ENCODE data around the gene ZNF506.

- TF ChIP-seq POLR2A (IDR thresholded peaks at IDR 0.05) = no peak
- TF ChIP-seq, protein P1, sequence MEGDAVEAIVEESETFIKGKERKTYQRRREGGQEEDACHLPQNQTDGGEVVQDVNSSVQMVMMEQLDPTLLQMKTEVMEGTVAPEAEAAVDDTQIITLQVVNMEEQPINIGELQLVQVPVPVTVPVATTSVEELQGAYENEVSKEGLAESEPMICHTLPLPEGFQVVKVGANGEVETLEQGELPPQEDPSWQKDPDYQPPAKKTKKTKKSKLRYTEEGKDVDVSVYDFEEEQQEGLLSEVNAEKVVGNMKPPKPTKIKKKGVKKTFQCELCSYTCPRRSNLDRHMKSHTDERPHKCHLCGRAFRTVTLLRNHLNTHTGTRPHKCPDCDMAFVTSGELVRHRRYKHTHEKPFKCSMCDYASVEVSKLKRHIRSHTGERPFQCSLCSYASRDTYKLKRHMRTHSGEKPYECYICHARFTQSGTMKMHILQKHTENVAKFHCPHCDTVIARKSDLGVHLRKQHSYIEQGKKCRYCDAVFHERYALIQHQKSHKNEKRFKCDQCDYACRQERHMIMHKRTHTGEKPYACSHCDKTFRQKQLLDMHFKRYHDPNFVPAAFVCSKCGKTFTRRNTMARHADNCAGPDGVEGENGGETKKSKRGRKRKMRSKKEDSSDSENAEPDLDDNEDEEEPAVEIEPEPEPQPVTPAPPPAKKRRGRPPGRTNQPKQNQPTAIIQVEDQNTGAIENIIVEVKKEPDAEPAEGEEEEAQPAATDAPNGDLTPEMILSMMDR (IDR thresholded peaks at IDR 0.05) = no peak
- no peak for TF ChIP-seq POLR2AphosphoS5 (IDR thresholded peaks at IDR 0.05)
Observed at GRCh38 chr19:19752760-19753403, 68.7 kb downstream of the ZNF506 start.

Measured in breast epithelium (tissue), 3 donors.